Bronchial epithelial cell (primary cell): ENCODE results near the gene GUCA1A. TPM values are rescaled to one million over a fixed set of nuclear protein-coding genes. Genes with fewer than 3 reads are reported as not detected.

Experiments
- DNase-seq: peaks from one replicate; pipeline ENCODE4 v3.0.0-alpha.2; 2010; ENCODE audit warnings: low read depth
- FAIRE-seq: peaks from 2 replicates; lab custom pipeline; 2011; peaks lifted over from hg19 to GRCh38; lab: Jason Lieb, UNC
- H3K27me3 ChIP-seq: 2 replicates; pipeline ENCODE4 v1.5.1; 2011; ENCODE audit warnings: low read length; ENCODE audit not compliant: control insufficient read depth, insufficient read depth
- H3K36me3 ChIP-seq: 2 replicates; pipeline ENCODE4 v1.5.1; 2011; ENCODE audit warnings: low read length; ENCODE audit not compliant: control insufficient read depth, insufficient read depth
- H3K4me3 ChIP-seq: 2 replicates; pipeline ENCODE4 v1.5.1; 2011; ENCODE audit warnings: mild to moderate bottlenecking, low read depth, low read length, control low read depth
- total RNA-seq: library from RNA; depleted of rRNA; stranded (reverse); fragments of >200 nt; gene quantifications from 2 replicates; pipeline ENCODE4 v1.2.1, GENCODE V29; 2014
- TF ChIP-seq, protein P1 (sequence below): IDR thresholded peaks from 2 replicates; pipeline ENCODE4 v1.5.1; 2011; ENCODE audit warnings: mild to moderate bottlenecking, moderate library complexity, low read length, control low read depth, inconsistent platforms; ENCODE audit not compliant: insufficient read depth, severe bottlenecking

The GUCA1A gene
- total RNA-seq, 1 donor from 2014 or later = not detected

DNA sequence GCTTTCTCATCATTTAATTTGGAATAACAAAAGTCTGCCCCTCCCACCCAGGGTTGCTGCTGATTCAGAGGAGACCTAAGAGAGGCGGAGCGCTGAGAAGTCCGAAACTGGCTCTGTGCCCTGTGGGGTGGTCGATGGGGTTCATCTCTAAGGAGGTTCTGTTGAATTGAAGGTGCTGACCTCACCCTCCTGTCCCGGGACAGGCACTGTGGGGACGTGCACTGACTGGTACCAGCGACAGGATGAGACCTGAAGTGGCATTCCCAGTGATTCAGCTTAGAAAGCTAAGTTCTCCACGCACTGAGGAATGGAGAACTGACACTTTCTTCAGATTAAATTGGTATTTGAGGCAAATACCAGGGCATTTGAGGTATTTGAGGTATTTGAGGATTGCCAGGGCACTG lies 20.3 kb downstream of the GUCA1A start:
- TF ChIP-seq, protein P1, sequence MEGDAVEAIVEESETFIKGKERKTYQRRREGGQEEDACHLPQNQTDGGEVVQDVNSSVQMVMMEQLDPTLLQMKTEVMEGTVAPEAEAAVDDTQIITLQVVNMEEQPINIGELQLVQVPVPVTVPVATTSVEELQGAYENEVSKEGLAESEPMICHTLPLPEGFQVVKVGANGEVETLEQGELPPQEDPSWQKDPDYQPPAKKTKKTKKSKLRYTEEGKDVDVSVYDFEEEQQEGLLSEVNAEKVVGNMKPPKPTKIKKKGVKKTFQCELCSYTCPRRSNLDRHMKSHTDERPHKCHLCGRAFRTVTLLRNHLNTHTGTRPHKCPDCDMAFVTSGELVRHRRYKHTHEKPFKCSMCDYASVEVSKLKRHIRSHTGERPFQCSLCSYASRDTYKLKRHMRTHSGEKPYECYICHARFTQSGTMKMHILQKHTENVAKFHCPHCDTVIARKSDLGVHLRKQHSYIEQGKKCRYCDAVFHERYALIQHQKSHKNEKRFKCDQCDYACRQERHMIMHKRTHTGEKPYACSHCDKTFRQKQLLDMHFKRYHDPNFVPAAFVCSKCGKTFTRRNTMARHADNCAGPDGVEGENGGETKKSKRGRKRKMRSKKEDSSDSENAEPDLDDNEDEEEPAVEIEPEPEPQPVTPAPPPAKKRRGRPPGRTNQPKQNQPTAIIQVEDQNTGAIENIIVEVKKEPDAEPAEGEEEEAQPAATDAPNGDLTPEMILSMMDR = no peak
- H3K4me3 ChIP-seq = no peak overlapping the region
- H3K36me3 ChIP-seq = no peaks in the 10 kb centered on the region
- peak; percentile 76 for DNase-seq
- H3K27me3 ChIP-seq = no peaks in the 10 kb centered on the region
- no peak for FAIRE-seq

DNA sequence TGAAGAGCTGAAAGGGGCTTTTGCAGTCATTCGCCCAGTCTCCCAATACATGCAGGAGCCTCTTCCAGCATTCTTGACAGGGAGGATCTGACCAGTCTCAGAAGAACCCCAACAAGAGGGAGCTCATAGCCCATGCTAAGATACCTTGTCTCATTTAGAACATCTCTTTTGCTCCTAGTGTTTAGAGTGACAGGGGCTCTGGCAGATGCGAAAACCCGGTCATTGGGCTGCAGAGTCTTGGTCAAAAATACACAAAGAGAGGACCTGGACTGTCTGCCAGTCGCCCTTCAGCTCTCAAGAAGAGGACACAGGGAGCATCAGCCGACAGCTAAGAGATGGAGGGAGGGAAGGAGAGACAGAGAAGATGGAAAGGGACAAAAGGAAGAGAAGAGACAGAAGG lies 20.9 kb downstream of the GUCA1A start:
- no peaks in the 10 kb centered on the region for H3K27me3 ChIP-seq
- no peak for FAIRE-seq
- H3K36me3 ChIP-seq = no peaks in the 10 kb centered on the region
- TF ChIP-seq, protein P1 = no peak
- no peak overlapping the region for H3K4me3 ChIP-seq
- no peak for DNase-seq

DNA sequence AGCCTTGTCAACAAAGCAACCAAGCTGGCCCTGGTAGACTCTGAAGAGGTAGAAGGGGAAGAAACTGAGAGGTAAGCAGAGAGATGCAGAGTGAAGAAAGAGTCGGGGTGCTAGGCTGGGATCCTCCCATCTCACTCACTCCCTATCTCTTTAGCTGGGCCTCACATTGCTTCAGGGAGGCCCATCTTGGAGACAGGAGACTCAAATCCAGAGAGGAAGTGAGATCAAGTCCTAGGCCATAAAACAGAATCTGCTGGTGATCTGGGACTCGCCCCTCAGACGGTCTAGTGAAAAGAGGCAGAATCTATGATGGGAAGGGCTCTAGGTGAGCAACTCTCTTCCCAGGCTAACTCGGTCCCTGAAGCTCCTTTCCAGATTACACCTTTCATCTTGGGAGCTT lies 22.3 kb downstream of the GUCA1A start:
- TF ChIP-seq, protein P1 = no peak
- no peak for FAIRE-seq
- no peaks in the 10 kb centered on the region for H3K36me3 ChIP-seq
- DNase-seq = no peak
- H3K27me3 ChIP-seq = no peaks in the 10 kb centered on the region
- H3K4me3 ChIP-seq = no peak overlapping the region

DNA sequence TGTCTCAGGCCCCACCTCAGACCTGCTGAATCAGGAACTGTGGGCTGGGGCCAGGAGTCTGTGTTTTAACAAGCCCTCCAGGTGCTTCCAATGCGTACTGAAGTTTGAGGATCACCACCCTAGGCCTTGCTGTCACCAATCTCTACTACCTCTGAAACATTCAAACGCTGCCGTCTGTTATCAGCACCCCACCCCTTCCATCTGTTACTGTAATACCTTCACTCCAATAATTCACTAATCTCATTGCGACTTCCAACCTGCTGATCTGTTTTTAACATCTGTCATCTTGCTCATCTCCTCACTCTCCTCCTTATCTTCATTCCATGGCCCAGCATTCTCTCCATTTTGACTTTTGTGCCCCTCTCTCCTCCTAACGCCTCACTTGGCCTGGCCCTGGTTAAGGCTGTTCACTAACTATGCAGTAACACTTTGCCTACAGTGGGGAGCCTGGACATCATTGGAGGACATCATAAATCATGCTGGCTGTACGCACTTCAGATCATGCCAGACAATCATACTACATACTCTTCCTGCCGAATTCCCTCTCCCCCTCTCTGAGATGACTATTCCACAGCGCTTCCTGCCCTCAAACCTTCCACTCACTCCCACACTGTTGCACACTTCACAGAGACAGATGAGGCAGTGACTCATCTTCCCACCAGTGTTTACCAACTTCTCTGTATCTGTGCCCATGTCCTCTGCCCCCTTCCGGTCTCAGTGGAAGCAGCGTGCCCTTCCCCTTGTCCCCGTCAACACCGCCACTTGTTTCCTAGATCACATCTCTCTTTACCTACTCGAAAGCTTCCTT lies 24.6 kb downstream of the GUCA1A start:
- DNase-seq (peak; percentile 43), FAIRE-seq (peak; percentile 66)
- TF ChIP-seq, protein P1 = no peak
- H3K36me3 ChIP-seq = no peaks in the 10 kb centered on the region
- no peaks in the 10 kb centered on the region for H3K27me3 ChIP-seq
- no peak overlapping the region for H3K4me3 ChIP-seq

DNA sequence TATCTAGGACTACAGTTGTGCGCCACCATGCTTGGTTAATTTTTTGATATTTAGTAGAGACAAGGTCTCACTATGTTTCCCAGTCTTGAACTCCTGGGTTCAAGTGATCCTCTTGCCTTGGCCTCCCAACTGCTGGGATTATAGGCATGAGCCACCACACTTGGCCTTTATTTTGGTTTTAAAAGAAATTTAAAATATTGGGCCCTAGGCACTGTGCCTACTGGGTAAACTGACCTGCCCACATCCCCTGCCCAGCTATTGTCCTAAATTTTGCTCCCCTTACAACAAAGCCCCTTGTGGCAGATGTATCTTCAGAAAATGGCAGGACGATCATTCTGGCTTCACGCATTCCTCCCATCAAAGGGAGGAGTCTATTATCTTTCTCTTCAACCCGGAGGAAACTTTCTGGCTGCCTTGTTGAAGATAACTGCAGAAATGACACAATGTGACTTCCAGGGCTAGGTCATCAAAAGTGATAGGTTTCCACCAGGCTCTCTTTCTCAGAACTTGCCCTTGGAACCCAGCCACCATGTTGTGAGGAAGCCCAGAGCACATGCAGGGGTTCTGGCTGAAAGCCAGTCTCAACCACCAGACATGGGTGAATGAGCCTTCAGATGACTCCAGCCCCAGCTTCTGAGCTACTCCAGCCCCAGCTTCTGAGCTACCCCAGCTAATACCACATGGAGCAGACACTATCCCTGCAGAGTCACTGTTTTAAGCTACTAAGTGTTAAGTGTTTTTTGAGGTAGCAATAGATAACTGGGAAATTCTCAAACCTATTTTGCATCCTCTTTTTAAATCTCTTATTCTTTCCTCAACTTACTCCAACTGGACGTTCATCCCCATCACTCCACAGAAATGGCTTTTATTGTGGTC lies 26.2 kb downstream of the GUCA1A start:
- Histone ChIP-seq H3K36me3 (no peaks in the 10 kb centered on the region), H3K4me3 (no peak overlapping the region), H3K27me3 (no peaks in the 10 kb centered on the region)
- peak; percentile 26 for DNase-seq
- TF ChIP-seq, protein P1 = no peak
- no peak for FAIRE-seq
